Lower lobe of right lung (tissue), 2 donors: ENCODE results near the gene RAB3B. TPM values are rescaled to one million over a fixed set of nuclear protein-coding genes. Genes with fewer than 3 reads are reported as not detected.
A peak's percentile ranks its signal among the peaks of the same experiment; 100 is the strongest.
"Not testable (repeated sequence)": the region's sequence is repeated elsewhere in the genome, so short reads cannot be mapped to it uniquely, and the experiment has no call there.

Experiments
- ATAC-seq, 2 donors: fragments of 200-7000 bp; cut with Tn5 transposase; one replicate each; pipeline ENCODE4 v1.9.1; 2020 to 2022; ENCODE audit warnings: mild to moderate bottlenecking in 2 of 2, moderate library complexity in 2 of 2
- DNase-seq: peaks from one replicate; pipeline ENCODE4 v3.0.0-alpha.2; 2020
- H3K27ac ChIP-seq: fragments of 200-600 bp; one replicate; pipeline ENCODE4 v1.8.0; 2022
- H3K27me3 ChIP-seq: fragments of 200-600 bp; one replicate; pipeline ENCODE4 v1.8.0; 2022; ENCODE audit warnings: low read depth
- H3K36me3 ChIP-seq: fragments of 200-600 bp; one replicate; pipeline ENCODE4 v1.8.0; 2022; ENCODE audit warnings: mild to moderate bottlenecking
- H3K4me1 ChIP-seq: fragments of 200-600 bp; one replicate; pipeline ENCODE4 v1.8.0; 2022
- H3K4me3 ChIP-seq: fragments of 200-600 bp; one replicate; pipeline ENCODE4 v1.8.0; 2022; ENCODE audit warnings: mild to moderate bottlenecking
- H3K9me3 ChIP-seq: fragments of 200-600 bp; one replicate; pipeline ENCODE4 v1.8.0; 2022
- CTCF ChIP-seq: fragments of 200-600 bp; IDR thresholded peaks from one replicate; pipeline ENCODE4 v1.8.0; 2022; ENCODE audit warnings: antibody characterized with exemption, mild to moderate bottlenecking
- intact Hi-C: fragments of 100-400 bp; cut with DNase I; formaldehyde crosslinking; loops from one replicate; pipeline ENCODE4 v1.11.0; 2022
- total RNA-seq: library from RNA; stranded (reverse); fragmentation: NEBNext Ultra II Directional; extraction: Animal tissue kit (Norgen Biotek cat#: 25700); gene quantifications from one replicate; pipeline ENCODE4 v1.2.1, GENCODE V29; 2021
- donor health status: DM: no; HTN: yes; CAD: no; lungs with severe emphysema.

RAB3B gene
- total RNA-seq, 1 donor from 2014 or later = 0.06 TPM

- H3K36me3 ChIP-seq = peaks cover 18% of the 10 kb centered on the region
- peaks cover 40% of the 10 kb centered on the region for H3K4me1 ChIP-seq
- peak; percentile 55 for DNase-seq
- TF ChIP-seq CTCF = no peak
- peak overlapping the region; percentile 79 for H3K4me3 ChIP-seq
- peak; percentile 63 to 72 for ATAC-seq
- no peaks in the 10 kb centered on the region for H3K9me3 ChIP-seq
- H3K27ac ChIP-seq = peak overlapping the region; percentile 91
- H3K27me3 ChIP-seq = no peaks in the 10 kb centered on the region
- intact Hi-C loops = no loop called here
Measured at GRCh38 chr1:52032785-52033131, 42.3 kb upstream of the RAB3B start.

- intact Hi-C loops = no loop called here
- TF ChIP-seq CTCF = no peak
- DNase-seq = no peak
- Histone ChIP-seq H3K4me1 (peaks cover 40% of the 10 kb centered on the region), H3K4me3 (peak overlapping the region; percentile 79), H3K27ac (peak overlapping the region; percentile 91), H3K36me3 (peaks cover 18% of the 10 kb centered on the region), H3K9me3 (no peaks in the 10 kb centered on the region), H3K27me3 (no peaks in the 10 kb centered on the region)
- no peak for ATAC-seq
Measured at GRCh38 chr1:52032124-52032784, 41.8 kb upstream of the RAB3B start.

GRCh38 chr1:52028839-52029238, 38.3 kb upstream of the RAB3B start:
- ATAC-seq, H3K9me3 ChIP-seq, DNase-seq, H3K27ac ChIP-seq, intact Hi-C loops, H3K27me3 ChIP-seq, H3K4me3 ChIP-seq: not testable (repeated sequence)
- Histone ChIP-seq H3K4me1 (peaks cover 38% of the 10 kb centered on the region), H3K36me3 (peaks cover 35% of the 10 kb centered on the region)

GRCh38 chr1:52028328-52028727, 37.8 kb upstream of the RAB3B start:
- intact Hi-C loops = no loop called here
- Histone ChIP-seq H3K9me3 (no peaks in the 10 kb centered on the region), H3K4me3 (no peak overlapping the region), H3K36me3 (peaks cover 40% of the 10 kb centered on the region), H3K4me1 (peaks cover 37% of the 10 kb centered on the region), H3K27ac (no peak overlapping the region), H3K27me3 (no peaks in the 10 kb centered on the region)
- no peak for TF ChIP-seq CTCF
- ATAC-seq (no peak), DNase-seq (no peak)

GRCh38 chr1:52026278-52026677, 35.8 kb upstream of the RAB3B start:
- no peak overlapping the region for H3K27ac ChIP-seq
- H3K36me3 ChIP-seq = peaks cover 60% of the 10 kb centered on the region
- H3K4me1 ChIP-seq = peaks cover 21% of the 10 kb centered on the region
- no peaks in the 10 kb centered on the region for H3K9me3 ChIP-seq
- no peak overlapping the region for H3K4me3 ChIP-seq
- ATAC-seq (no peak), DNase-seq (no peak)
- no peak for TF ChIP-seq CTCF
- intact Hi-C loops = no loop called here
- no peaks in the 10 kb centered on the region for H3K27me3 ChIP-seq

- no peak overlapping the region for H3K27ac ChIP-seq
- H3K36me3 ChIP-seq = peaks cover 70% of the 10 kb centered on the region
- no peak overlapping the region for H3K4me3 ChIP-seq
- intact Hi-C loops = no loop called here
- DNase-seq (no peak), ATAC-seq (no peak)
- H3K9me3 ChIP-seq = no peaks in the 10 kb centered on the region
- no peaks in the 10 kb centered on the region for H3K4me1 ChIP-seq
- H3K27me3 ChIP-seq = no peaks in the 10 kb centered on the region
- TF ChIP-seq CTCF = no peak
Measured at GRCh38 chr1:52022133-52022532, 31.6 kb upstream of the RAB3B start.
